MM.1S (cell line): ENCODE measurements around the gene RSRC1.
A peak's percentile ranks its signal among the peaks of the same experiment; 100 is the strongest.

Source experiments
- DNase-seq: peaks from one replicate; pipeline ENCODE4 v3.0.0-alpha.2; 2015
- H2AFZ ChIP-seq: fragments of 300-600 bp; sonication (generic); 2 replicates; pipeline ENCODE4 v1.6.0; 2016; ENCODE audit warnings: antibody characterized with exemption, low read length
- H3F3A ChIP-seq: fragments of 300-600 bp; sonication (generic); 2 replicates; pipeline ENCODE4 v1.6.1; 2016; ENCODE audit warnings: mild to moderate bottlenecking, antibody characterized with exemption, low read length, moderate library complexity, mixed read lengths; ENCODE audit not compliant: insufficient read depth
- H3K27ac ChIP-seq: fragments of 300-600 bp; sonication (generic); 2 replicates; pipeline ENCODE4 v1.5.1; 2016; ENCODE audit warnings: mild to moderate bottlenecking, low read length
- H3K27me3 ChIP-seq: fragments of 300-600 bp; sonication (generic); replicated peaks from 2 replicates; pipeline ENCODE4 v1.6.0; 2016; ENCODE audit warnings: low read length; ENCODE audit not compliant: insufficient read depth
- H3K36me3 ChIP-seq: fragments of 300-600 bp; sonication (generic); replicated peaks from 2 replicates; pipeline ENCODE4 v1.6.1; 2016; ENCODE audit warnings: mild to moderate bottlenecking, low read length, mixed read lengths; ENCODE audit not compliant: insufficient read depth
- H3K4me1 ChIP-seq: fragments of 300-600 bp; sonication (generic); 2 replicates; pipeline ENCODE4 v1.6.1; 2016; ENCODE audit warnings: low read length, mixed read lengths
- H3K4me2 ChIP-seq: fragments of 300-600 bp; sonication (generic); 2 replicates; pipeline ENCODE4 v1.6.0; 2016; ENCODE audit warnings: low read depth, low read length
- H3K4me3 ChIP-seq: fragments of 300-600 bp; sonication (generic); 2 replicates; pipeline ENCODE4 v1.5.1; 2016; ENCODE audit warnings: low read length, mixed read lengths
- H3K79me2 ChIP-seq: fragments of 300-600 bp; sonication (generic); 2 replicates; pipeline ENCODE4 v1.6.1; 2016; ENCODE audit warnings: mixed run types, low read length, mixed read lengths
- H3K9ac ChIP-seq: fragments of 300-600 bp; sonication (generic); 2 replicates; pipeline ENCODE4 v1.6.1; 2016; ENCODE audit warnings: low read length, mixed read lengths
- H3K9me2 ChIP-seq: fragments of 300-600 bp; sonication (generic); replicated peaks from 2 replicates; pipeline ENCODE4 v1.6.1; 2016; ENCODE audit warnings: mild to moderate bottlenecking, low read length, mixed read lengths; ENCODE audit not compliant: insufficient read depth
- H3K9me3 ChIP-seq: fragments of 300-600 bp; sonication (generic); replicated peaks from 2 replicates; pipeline ENCODE4 v1.6.1; 2016; ENCODE audit warnings: mild to moderate bottlenecking, low read length, mixed read lengths; ENCODE audit not compliant: insufficient read depth
- H4K20me1 ChIP-seq: fragments of 300-600 bp; sonication (generic); 2 replicates; pipeline ENCODE4 v1.6.1; 2016; ENCODE audit warnings: mild to moderate bottlenecking, low read length, moderate library complexity, mixed read lengths; ENCODE audit not compliant: insufficient read depth
- EZH2 ChIP-seq: fragments of 300-600 bp; sonication (generic); optimal IDR thresholded peaks from 2 replicates; pipeline ENCODE3; 2017; ENCODE audit warnings: low read depth, mild to moderate bottlenecking, antibody characterized with exemption, low read length, mixed read lengths
- EZH2phosphoT487 ChIP-seq: fragments of 300-600 bp; sonication (generic); IDR thresholded peaks from 2 replicates; pipeline ENCODE4 v1.6.1; 2018; ENCODE audit warnings: antibody characterized with exemption, low read length
- TF ChIP-seq, protein P1 (sequence below): fragments of 300-600 bp; sonication (generic); IDR thresholded peaks from 2 replicates; pipeline ENCODE4 v1.5.1; 2016; ENCODE audit warnings: antibody characterized with exemption, low read length, mixed read lengths

Gene RSRC1

DNA sequence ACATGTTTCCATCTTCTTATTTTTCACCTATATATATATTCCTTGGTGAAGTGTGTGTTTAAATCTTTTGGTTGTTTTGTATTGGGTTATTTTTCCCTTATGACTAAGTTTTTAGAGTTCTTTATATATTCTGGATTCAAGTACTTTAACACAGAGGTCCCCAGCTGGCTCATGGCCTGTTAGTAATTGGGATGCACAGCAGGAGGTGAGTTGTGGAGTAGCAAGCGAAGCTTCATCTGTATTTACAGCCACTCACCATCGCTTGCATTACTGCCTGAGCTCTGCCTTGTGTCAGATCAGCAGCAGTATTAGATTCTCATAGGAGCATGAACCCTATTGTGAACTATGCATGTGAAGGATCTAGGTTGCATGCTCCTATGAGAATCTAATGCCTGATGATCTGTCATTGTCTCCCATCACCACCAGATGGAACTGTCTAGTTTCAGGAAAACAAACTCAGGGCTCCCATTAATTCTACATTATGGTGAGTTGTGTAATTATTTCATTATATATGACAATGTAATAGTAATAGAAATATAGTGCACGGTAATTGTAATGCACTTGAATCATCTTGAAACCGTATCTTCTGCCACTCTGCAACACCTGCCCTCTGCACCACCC is 151.6 kb downstream of the RSRC1 start:
- no peak overlapping the region for H3K4me2 ChIP-seq
- DNase-seq: no peak
- H3K27ac ChIP-seq: no peak overlapping the region
- no peak overlapping the region for H2AFZ ChIP-seq
- H3K36me3 ChIP-seq: no peaks in the 10 kb centered on the region
- no peaks in the 10 kb centered on the region for H3F3A ChIP-seq
- H3K4me3 ChIP-seq: no peak overlapping the region
- no peaks in the 10 kb centered on the region for H4K20me1 ChIP-seq
- no peaks in the 10 kb centered on the region for H3K27me3 ChIP-seq
- H3K9me2 ChIP-seq: no peaks in the 10 kb centered on the region
- no peak overlapping the region for H3K9ac ChIP-seq
- no peaks in the 10 kb centered on the region for H3K4me1 ChIP-seq
- H3K79me2 ChIP-seq: 0 out of 2 replicates have a peak, but pooled peaks cover 3% of the 10 kb centered on the region
- no peaks in the 10 kb centered on the region for H3K9me3 ChIP-seq
- TF ChIP-seq, protein P1, sequence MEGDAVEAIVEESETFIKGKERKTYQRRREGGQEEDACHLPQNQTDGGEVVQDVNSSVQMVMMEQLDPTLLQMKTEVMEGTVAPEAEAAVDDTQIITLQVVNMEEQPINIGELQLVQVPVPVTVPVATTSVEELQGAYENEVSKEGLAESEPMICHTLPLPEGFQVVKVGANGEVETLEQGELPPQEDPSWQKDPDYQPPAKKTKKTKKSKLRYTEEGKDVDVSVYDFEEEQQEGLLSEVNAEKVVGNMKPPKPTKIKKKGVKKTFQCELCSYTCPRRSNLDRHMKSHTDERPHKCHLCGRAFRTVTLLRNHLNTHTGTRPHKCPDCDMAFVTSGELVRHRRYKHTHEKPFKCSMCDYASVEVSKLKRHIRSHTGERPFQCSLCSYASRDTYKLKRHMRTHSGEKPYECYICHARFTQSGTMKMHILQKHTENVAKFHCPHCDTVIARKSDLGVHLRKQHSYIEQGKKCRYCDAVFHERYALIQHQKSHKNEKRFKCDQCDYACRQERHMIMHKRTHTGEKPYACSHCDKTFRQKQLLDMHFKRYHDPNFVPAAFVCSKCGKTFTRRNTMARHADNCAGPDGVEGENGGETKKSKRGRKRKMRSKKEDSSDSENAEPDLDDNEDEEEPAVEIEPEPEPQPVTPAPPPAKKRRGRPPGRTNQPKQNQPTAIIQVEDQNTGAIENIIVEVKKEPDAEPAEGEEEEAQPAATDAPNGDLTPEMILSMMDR: peak; percentile 22
- TF ChIP-seq EZH2phosphoT487 (no peak), EZH2 (no peak)

- Histone ChIP-seq H3K27me3 (no peaks in the 10 kb centered on the region), H3F3A (no peaks in the 10 kb centered on the region), H3K27ac (no peak overlapping the region), H3K79me2 (0 out of 2 replicates have a peak, but pooled peaks cover 3% of the 10 kb centered on the region), H3K36me3 (no peaks in the 10 kb centered on the region; the same call in 1 of the 2 replicates), H3K9me2 (no peaks in the 10 kb centered on the region), H3K9me3 (no peaks in the 10 kb centered on the region), H4K20me1 (no peaks in the 10 kb centered on the region), H2AFZ (no peak overlapping the region), H3K4me3 (no peak overlapping the region), H3K4me2 (no peak overlapping the region), H3K4me1 (no peaks in the 10 kb centered on the region), H3K9ac (no peak overlapping the region)
- no peak for TF ChIP-seq EZH2phosphoT487
- no peak for TF ChIP-seq EZH2
- TF ChIP-seq, protein P1: no peak
- no peak for DNase-seq
Measured at GRCh38 chr3:158264894-158265293, 155.0 kb downstream of the RSRC1 start.

GRCh38 chr3:158267015-158267414 is 157.1 kb downstream of the RSRC1 start:
- TF ChIP-seq EZH2phosphoT487 (no peak), EZH2 (no peak)
- TF ChIP-seq, protein P1: no peak
- no peaks in the 10 kb centered on the region for H4K20me1 ChIP-seq
- H3K79me2 ChIP-seq: 0 out of 2 replicates have a peak, but pooled peaks cover 3% of the 10 kb centered on the region
- no peaks in the 10 kb centered on the region for H3K9me2 ChIP-seq
- no peaks in the 10 kb centered on the region for H3F3A ChIP-seq
- no peak overlapping the region for H3K4me3 ChIP-seq
- no peaks in the 10 kb centered on the region for H3K9me3 ChIP-seq
- H3K36me3 ChIP-seq: no peaks in the 10 kb centered on the region; the same call in 1 of the 2 replicates
- no peak overlapping the region for H3K4me2 ChIP-seq
- H3K4me1 ChIP-seq: no peaks in the 10 kb centered on the region
- no peak for DNase-seq
- H2AFZ ChIP-seq: no peak overlapping the region
- no peak overlapping the region for H3K27ac ChIP-seq
- no peak overlapping the region for H3K9ac ChIP-seq
- no peaks in the 10 kb centered on the region for H3K27me3 ChIP-seq
